Keratinocyte (primary cell): ENCODE measurements around the gene TTC28. TPM values are rescaled to one million over a fixed set of nuclear protein-coding genes. Genes with fewer than 3 reads are reported as not detected.

Experiments used
- DNase-seq: peaks from one replicate; pipeline ENCODE4 v3.0.0-alpha.2; 2011; ENCODE audit warnings: low read depth, missing footprints, low spot score
- FAIRE-seq: peaks from 2 replicates; lab custom pipeline; 2011; peaks lifted over from hg19 to GRCh38; lab: Jason Lieb, UNC
- H2AFZ ChIP-seq: 2 replicates; pipeline ENCODE4 v1.6.0; 2012; ENCODE audit warnings: low read length, control low read depth, inconsistent platforms; ENCODE audit not compliant: control insufficient read depth
- H3K27ac ChIP-seq: 2 replicates; pipeline ENCODE4 v1.5.1; 2011; ENCODE audit warnings: low read length; ENCODE audit not compliant: control insufficient read depth, insufficient read depth
- H3K27me3 ChIP-seq: 3 replicates; pipeline ENCODE4 v1.6.0; 2011; ENCODE audit warnings: low read length; ENCODE audit not compliant: control insufficient read depth, insufficient read depth; ENCODE audit errors: extremely low read depth
- H3K36me3 ChIP-seq, 2 experiments: 2 replicates in 1 of 2; 3 replicates in 1 of 2; pipeline ENCODE4 v1.5.1; 2011; ENCODE audit warnings: low read length in 2 of 2, mild to moderate bottlenecking in 1 of 2; ENCODE audit not compliant: control insufficient read depth in 2 of 2, insufficient read depth in 2 of 2; ENCODE audit errors: extremely low read depth in 1 of 2
- H3K4me1 ChIP-seq: 3 replicates; pipeline ENCODE4 v1.5.1; 2011; ENCODE audit warnings: low read length; ENCODE audit not compliant: control insufficient read depth, insufficient read depth; ENCODE audit errors: extremely low read depth
- H3K4me2 ChIP-seq: 3 replicates; pipeline ENCODE4 v1.6.0; 2011; ENCODE audit warnings: low read depth, low read length; ENCODE audit not compliant: control insufficient read depth, insufficient read depth; ENCODE audit errors: extremely low read depth
- H3K4me3 ChIP-seq, 3 experiments: fragments of 200-600 bp in 1 of 3; sonication (generic) in 1 of 3; 2 replicates in 2 of 3; 3 replicates in 1 of 3; pipeline ENCODE4 v1.5.1; 2011 to 2016; ENCODE audit warnings: low read length in 3 of 3, mild to moderate bottlenecking in 3 of 3, control low read depth in 2 of 3, inconsistent platforms in 1 of 3, low read depth in 1 of 3, mixed read lengths in 1 of 3, mixed run types in 1 of 3, moderate library complexity in 1 of 3; ENCODE audit not compliant: control insufficient read depth in 2 of 3, insufficient read depth in 2 of 3; ENCODE audit errors: extremely low read depth in 1 of 3
- H3K79me2 ChIP-seq: 2 replicates; pipeline ENCODE4 v1.6.0; 2012; ENCODE audit warnings: low read length; ENCODE audit not compliant: control insufficient read depth, insufficient read depth
- H3K9ac ChIP-seq: 3 replicates; pipeline ENCODE4 v1.6.0; 2011; ENCODE audit warnings: low read length; ENCODE audit not compliant: control insufficient read depth, insufficient read depth; ENCODE audit errors: extremely low read depth
- H3K9me1 ChIP-seq: 3 replicates; pipeline ENCODE4 v1.6.0; 2011; ENCODE audit warnings: low read length; ENCODE audit not compliant: control insufficient read depth, insufficient read depth; ENCODE audit errors: extremely low read depth
- H3K9me3 ChIP-seq: 2 replicates; pipeline ENCODE4 v1.5.1; 2012; ENCODE audit warnings: low read depth, low read length; ENCODE audit not compliant: control insufficient read depth
- H4K20me1 ChIP-seq: 3 replicates; pipeline ENCODE4 v1.6.0; 2011; ENCODE audit warnings: low read length; ENCODE audit not compliant: control insufficient read depth, insufficient read depth; ENCODE audit errors: extremely low read depth
- CTCF ChIP-seq, 3 experiments: IDR thresholded peaks in 1 of 3; conservative IDR thresholded peaks in 1 of 3; optimal IDR thresholded peaks in 1 of 3; 2 replicates in 2 of 3; 3 replicates in 1 of 3; pipeline versions ENCODE3 to v1.5.1; 2011; ENCODE audit warnings: low read length in 3 of 3, mild to moderate bottlenecking in 3 of 3, moderate library complexity in 2 of 3, control low read depth in 1 of 3, inconsistent platforms in 1 of 3; ENCODE audit not compliant: insufficient read depth in 2 of 3; ENCODE audit errors: extremely low read depth in 1 of 3
- EZH2 ChIP-seq: IDR thresholded peaks from one replicate; pipeline ENCODE4 v1.6.1; 2012; ENCODE audit warnings: inconsistent platforms, mild to moderate bottlenecking, low read length, moderate library complexity
- dilution Hi-C: fragments of 300-500 bp; cut with MboI; formaldehyde crosslinking; loops from one replicate; pipeline ENCODE4 v1.7.0; 2020; ENCODE audit warnings: low sequenced_read_pairs; ENCODE audit not compliant: extremely low pct_ligation_motif_present
- polyA plus RNA-seq, 5 experiments: library from polyadenylated mRNA; depleted of rRNA in 3 of 5; stranded (reverse) in 3 of 5; stranded (forward) in 1 of 5; unstranded in 1 of 5; fragments of >200 nt; gene quantifications; 1 replicate in 1 of 5; 2 replicates in 3 of 5; 3 replicates in 1 of 5; pipeline versions ENCODE4 v1.2.1 to v1.2.3, GENCODE V29; 2011 to 2012; ENCODE audit warnings: missing spikeins in 2 of 5, low read depth in 1 of 5, low replicate concordance in 1 of 5

The TTC28 gene
- polyA plus RNA-seq, 1 donor (not counting 4 experiments of a cell fraction or from before 2014, with no cell fraction given): 0.66 TPM

GRCh38 chr22:28034760-28035401, 644.8 kb downstream of the TTC28 start:
- H3K4me1 ChIP-seq: no peaks in the 10 kb centered on the region
- no peaks in the 10 kb centered on the region for H4K20me1 ChIP-seq
- H3K27ac ChIP-seq: no peak overlapping the region
- TF ChIP-seq EZH2 (no peak), CTCF (optimal IDR thresholded peaks at IDR 0.05 in 1 of 3, IDR thresholded peaks at IDR 0.05 in 1 of 3, conservative IDR thresholded peaks at IDR 0.05 in 1 of 3; ENCODE audit: extremely low read depth in 1 of 3, insufficient read depth in 2 of 3, low read length in 3 of 3) (no peak)
- dilution Hi-C loops: no loop called here
- no peak overlapping the region for H3K4me3 ChIP-seq
- no peak overlapping the region for H2AFZ ChIP-seq
- H3K9me1 ChIP-seq: no peaks in the 10 kb centered on the region
- FAIRE-seq: no peak
- H3K4me2 ChIP-seq: no peak overlapping the region
- H3K9ac ChIP-seq: no peak overlapping the region
- DNase-seq: no peak
- peaks cover 8% of the 10 kb centered on the region for H3K27me3 ChIP-seq
- H3K9me3 ChIP-seq: no peaks in the 10 kb centered on the region
- H3K36me3 ChIP-seq: no peaks in the 10 kb centered on the region
- no peaks in the 10 kb centered on the region for H3K79me2 ChIP-seq

- H3K79me2 ChIP-seq: no peaks in the 10 kb centered on the region
- no peak overlapping the region for H3K4me2 ChIP-seq
- no peak overlapping the region for H3K4me3 ChIP-seq
- H3K9me1 ChIP-seq: no peaks in the 10 kb centered on the region
- H3K27me3 ChIP-seq: peaks cover 8% of the 10 kb centered on the region
- H4K20me1 ChIP-seq: no peaks in the 10 kb centered on the region
- H2AFZ ChIP-seq: no peak overlapping the region
- no peak for FAIRE-seq
- no peak overlapping the region for H3K27ac ChIP-seq
- TF ChIP-seq CTCF (optimal IDR thresholded peaks at IDR 0.05 in 1 of 3, IDR thresholded peaks at IDR 0.05 in 1 of 3, conservative IDR thresholded peaks at IDR 0.05 in 1 of 3; ENCODE audit: extremely low read depth in 1 of 3, insufficient read depth in 2 of 3, low read length in 3 of 3) (no peak), EZH2 (no peak)
- H3K4me1 ChIP-seq: no peaks in the 10 kb centered on the region
- dilution Hi-C loops: no loop called here
- DNase-seq: no peak
- no peak overlapping the region for H3K9ac ChIP-seq
- H3K9me3 ChIP-seq: no peaks in the 10 kb centered on the region
- H3K36me3 ChIP-seq: no peaks in the 10 kb centered on the region
These were observed 645.4 kb downstream of the TTC28 start for GRCh38 chr22:28034145-28034759.
